Activated naive CD4-positive, alpha-beta T cell treated with anti-CD3 and anti-CD28 coated beads, Interleukin-2, amount 50 U/mL, for 24 hours (primary cell): ENCODE measurements around the gene ARHGEF37.

Experiments
- H3K27ac Mint-ChIP-seq: one replicate; pipeline ENCODE4 v1.8.0; 2021; ENCODE audit warnings: mild to moderate bottlenecking, mixed read lengths
- H3K27me3 Mint-ChIP-seq: one replicate; pipeline ENCODE4 v1.8.0; 2021; ENCODE audit warnings: mixed read lengths
- H3K36me3 Mint-ChIP-seq: one replicate; pipeline ENCODE4 v1.8.0; 2021; ENCODE audit warnings: mixed read lengths
- H3K4me1 Mint-ChIP-seq: one replicate; pipeline ENCODE4 v1.8.0; 2021; ENCODE audit warnings: mixed read lengths
- H3K4me3 Mint-ChIP-seq: one replicate; pipeline ENCODE4 v1.8.0; 2021; ENCODE audit warnings: mild to moderate bottlenecking, mixed read lengths
- H3K9me3 Mint-ChIP-seq: one replicate; pipeline ENCODE4 v1.8.0; 2021; ENCODE audit warnings: mixed read lengths

ARHGEF37 gene

DNA sequence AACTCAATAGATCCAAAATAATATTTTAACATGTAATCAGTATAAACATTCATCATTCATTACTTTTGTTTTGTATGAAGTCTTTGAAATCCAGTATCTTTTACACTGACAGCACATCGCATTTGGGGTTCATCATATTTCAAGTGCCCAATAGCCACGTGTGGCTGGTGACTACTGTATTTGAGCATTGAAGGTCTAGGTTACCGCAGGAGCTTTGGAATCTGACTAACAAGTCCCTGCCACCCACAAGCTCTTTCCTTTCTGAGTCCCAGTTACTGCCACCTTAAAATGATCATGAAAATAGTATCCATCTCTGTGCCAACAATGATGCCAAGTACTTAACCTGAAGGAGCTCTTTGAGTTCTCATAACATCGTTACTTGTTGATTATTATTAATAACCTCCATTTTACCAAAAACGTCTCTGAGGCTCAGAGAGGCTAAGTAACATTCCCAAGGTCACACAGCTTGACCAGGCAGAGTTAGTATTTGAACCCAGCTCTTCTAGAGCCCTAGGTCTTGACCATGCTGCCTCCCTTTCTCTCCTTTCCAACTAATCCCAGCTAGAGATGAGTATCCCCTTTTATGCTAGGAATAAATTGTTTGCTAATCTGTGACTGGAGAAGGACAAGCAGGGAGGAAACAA lies 24.2 kb downstream of the ARHGEF37 start:
- Mint-ChIP-seq H3K4me1 (peaks cover 8% of the 10 kb centered on the region), H3K27ac (no peak overlapping the region), H3K4me3 (no peak overlapping the region), H3K36me3 (no peaks in the 10 kb centered on the region), H3K9me3 (no peaks in the 10 kb centered on the region), H3K27me3 (no peaks in the 10 kb centered on the region)

DNA sequence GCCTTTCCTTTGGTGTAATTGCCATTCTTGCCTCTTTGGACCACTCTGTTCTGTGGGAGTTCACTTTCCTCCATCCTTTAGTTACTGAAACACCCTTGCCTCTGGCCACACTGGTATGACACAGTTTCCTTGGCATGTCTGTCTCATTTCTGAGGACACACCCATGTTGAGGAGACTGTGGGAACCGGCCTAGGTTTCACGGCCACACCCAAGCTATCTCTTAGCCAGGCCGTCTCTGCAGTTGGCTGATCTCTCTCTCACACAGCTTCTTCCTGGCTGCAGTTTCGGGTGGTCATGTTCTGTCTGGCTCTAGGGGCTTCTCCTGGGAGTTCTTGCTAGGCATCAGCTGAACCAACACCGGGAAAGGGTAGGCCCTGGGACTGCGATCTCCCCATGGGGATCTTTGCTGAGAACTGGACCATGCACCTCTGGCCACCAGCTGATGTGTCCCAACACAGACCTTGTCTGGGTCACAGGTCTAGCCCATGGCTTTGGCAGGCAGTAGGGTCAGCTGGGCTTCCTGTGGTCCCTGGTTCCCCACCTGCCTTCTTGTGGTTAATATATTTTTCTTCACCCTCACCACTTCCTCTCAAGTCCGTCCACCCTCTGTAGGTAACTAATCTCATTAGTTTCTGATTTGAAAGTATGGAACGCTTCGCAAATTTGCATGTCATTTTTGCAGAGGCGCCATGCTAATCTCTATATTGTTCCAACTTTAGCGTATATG lies 24.9 kb downstream of the ARHGEF37 start:
- H3K27me3 Mint-ChIP-seq = no peaks in the 10 kb centered on the region
- no peak overlapping the region for H3K4me3 Mint-ChIP-seq
- no peak overlapping the region for H3K27ac Mint-ChIP-seq
- H3K4me1 Mint-ChIP-seq = peaks cover 8% of the 10 kb centered on the region
- H3K9me3 Mint-ChIP-seq = no peaks in the 10 kb centered on the region
- no peaks in the 10 kb centered on the region for H3K36me3 Mint-ChIP-seq

DNA sequence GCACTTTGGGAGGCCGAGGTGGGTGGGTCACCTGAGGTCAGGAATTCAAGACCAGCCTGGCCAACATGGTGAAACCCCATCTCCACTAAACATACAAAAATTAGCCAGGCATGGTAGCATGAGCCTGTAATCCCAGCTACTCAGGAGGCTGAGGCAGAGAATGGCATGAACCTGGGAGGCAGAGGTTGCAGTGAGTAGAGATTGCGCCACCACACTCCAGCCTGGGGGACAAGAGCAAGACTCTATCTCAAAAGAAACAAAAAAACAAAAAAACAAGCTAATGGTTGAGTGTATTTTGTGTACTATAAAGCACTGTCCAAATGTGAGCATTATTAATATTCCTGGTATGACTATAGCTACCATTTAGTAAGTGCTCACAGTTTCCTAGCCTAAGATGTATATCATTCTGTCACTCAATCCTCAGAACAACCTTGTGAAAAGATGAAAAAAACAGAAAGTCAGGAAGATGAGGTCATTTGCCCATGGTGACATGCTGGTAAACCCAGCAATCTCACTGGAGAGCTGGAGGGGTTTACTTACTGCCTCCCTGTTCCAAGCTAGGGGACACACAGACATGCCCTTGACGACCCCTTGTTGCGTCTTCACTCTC lies 27.7 kb downstream of the ARHGEF37 start:
- H3K4me1 Mint-ChIP-seq = peaks cover 8% of the 10 kb centered on the region
- no peaks in the 10 kb centered on the region for H3K9me3 Mint-ChIP-seq
- no peak overlapping the region for H3K4me3 Mint-ChIP-seq
- H3K27ac Mint-ChIP-seq = no peak overlapping the region
- H3K27me3 Mint-ChIP-seq = no peaks in the 10 kb centered on the region
- H3K36me3 Mint-ChIP-seq = no peaks in the 10 kb centered on the region

DNA sequence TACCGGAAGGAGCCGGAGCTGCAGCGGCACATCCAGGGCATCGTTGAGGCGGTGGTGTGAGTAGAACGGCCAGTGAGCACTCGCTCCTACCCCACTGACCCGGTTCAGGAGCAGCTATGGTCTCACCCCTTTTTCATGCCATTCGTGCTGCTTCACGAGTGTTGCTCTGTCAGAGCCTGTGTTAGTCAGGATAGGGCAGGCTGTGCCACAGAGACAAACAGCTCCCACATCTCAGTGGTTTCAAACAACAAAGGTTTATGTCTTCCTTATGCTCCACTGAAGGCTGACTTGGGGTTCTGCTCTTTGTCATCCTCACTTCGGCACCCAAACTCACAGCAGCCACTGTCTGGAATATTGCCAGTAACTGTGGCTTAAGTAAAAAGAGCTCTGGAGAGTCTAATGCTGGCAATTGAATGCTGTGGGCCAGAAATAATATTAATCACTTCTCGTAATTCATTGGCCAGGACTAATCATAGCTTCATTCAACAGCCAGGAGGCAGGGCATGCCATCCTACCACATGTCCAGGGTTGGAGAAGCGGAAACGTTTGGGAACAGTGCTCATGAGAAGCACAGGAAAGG lies 28.4 kb downstream of the ARHGEF37 start:
- H3K27ac Mint-ChIP-seq = no peak overlapping the region
- no peaks in the 10 kb centered on the region for H3K9me3 Mint-ChIP-seq
- H3K4me3 Mint-ChIP-seq = no peak overlapping the region
- H3K27me3 Mint-ChIP-seq = no peaks in the 10 kb centered on the region
- H3K36me3 Mint-ChIP-seq = no peaks in the 10 kb centered on the region
- H3K4me1 Mint-ChIP-seq = peaks cover 8% of the 10 kb centered on the region

DNA sequence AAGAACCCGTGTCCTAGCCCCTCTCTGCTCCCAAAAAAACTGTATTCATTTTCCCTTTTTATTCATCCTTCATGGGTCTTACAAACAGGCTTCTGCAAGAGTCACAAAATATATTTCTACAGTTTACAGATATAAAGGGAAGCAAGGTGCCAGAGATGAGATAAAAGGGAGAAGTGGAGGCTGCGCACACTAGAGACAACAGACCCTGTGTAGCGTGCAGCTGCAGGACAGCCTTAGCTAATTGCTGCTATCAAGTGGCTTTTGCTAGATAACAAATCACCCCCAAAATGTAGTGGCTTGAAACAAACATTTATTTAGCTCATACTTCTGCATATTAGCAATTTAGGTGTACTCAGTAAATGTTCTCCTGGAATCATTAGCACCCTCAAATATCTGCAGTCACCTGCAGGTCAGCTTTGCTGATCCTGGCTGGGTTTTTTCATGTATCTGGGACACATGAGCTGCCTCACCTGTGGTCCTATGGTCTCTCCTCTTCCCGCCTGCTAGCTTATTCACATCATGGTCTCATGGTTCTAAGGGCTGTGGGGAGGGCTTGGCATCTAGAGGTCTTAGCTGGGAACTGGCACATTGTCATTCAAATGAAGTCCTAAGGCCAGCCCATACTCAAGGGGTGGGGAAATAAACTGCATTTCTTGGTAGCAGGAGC lies 29.4 kb downstream of the ARHGEF37 start:
- Mint-ChIP-seq H3K27ac (no peak overlapping the region), H3K27me3 (no peaks in the 10 kb centered on the region), H3K9me3 (no peaks in the 10 kb centered on the region), H3K36me3 (no peaks in the 10 kb centered on the region), H3K4me1 (peaks cover 8% of the 10 kb centered on the region), H3K4me3 (no peak overlapping the region)

DNA sequence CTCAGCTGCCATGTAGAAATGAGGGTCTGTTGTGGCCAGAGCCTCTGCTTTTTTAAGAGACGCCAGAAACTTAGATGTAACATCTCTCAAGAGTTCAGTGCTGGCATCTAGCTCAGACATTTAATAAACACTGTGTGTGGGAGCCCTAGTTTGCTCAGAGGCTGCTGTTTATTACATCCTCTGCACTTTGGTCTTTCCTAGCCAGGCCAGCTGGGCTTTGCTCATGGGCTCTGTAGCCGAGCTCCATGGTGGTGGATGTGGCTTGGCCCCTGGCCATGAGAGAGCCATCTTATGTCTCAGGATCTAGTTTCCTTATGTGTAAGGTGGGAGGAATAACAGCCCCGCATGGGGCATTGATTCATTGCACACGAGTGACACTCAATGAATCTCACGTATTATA lies 30.0 kb downstream of the ARHGEF37 start:
- no peaks in the 10 kb centered on the region for H3K9me3 Mint-ChIP-seq
- H3K4me1 Mint-ChIP-seq = peaks cover 3% of the 10 kb centered on the region
- H3K27me3 Mint-ChIP-seq = no peaks in the 10 kb centered on the region
- no peak overlapping the region for H3K27ac Mint-ChIP-seq
- H3K4me3 Mint-ChIP-seq = no peak overlapping the region
- H3K36me3 Mint-ChIP-seq = no peaks in the 10 kb centered on the region

DNA sequence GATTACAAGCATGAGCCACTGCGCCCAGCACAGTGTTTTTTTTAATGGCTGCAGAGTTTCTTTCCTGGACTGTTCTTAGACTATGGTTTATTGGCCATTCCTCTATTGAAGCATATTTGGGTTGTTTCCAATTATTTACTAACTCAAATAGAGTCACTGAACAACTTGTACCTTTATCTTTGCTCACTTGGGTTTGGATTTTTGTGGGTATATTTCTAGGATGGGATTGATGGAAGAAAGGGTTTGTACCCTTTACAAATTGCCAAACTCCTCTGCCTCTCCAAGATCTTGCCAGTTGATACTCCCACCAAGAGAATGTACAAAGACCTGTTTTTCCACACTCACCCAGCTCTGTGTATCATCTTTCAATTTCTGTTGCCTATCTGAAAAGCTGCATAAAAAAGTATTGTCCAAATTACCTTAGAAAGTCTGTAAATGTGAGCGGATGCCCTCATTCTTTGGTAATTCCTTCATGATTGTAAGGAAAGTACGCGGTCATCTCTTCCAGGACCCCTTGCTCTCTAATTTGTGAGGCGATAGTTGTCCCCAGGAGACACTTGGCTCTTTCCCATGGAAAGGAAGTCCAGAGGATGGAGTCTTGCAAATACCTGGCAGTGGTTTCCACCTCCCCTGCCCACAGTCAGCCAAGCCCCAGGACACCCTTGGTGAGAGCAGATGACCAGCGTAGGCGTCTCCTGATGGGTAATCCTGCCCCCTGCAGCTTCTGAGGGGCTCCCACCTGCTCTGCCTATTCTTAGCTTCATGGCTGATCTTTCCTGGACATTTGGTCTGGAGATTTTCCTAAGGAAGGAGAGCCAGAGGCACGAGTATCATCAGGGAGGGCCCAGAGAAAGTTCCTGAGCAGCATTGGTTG lies 33.0 kb downstream of the ARHGEF37 start:
- Mint-ChIP-seq H3K27me3 (no peaks in the 10 kb centered on the region), H3K9me3 (no peaks in the 10 kb centered on the region), H3K4me1 (no peaks in the 10 kb centered on the region), H3K4me3 (no peak overlapping the region), H3K36me3 (no peaks in the 10 kb centered on the region), H3K27ac (no peak overlapping the region)

DNA sequence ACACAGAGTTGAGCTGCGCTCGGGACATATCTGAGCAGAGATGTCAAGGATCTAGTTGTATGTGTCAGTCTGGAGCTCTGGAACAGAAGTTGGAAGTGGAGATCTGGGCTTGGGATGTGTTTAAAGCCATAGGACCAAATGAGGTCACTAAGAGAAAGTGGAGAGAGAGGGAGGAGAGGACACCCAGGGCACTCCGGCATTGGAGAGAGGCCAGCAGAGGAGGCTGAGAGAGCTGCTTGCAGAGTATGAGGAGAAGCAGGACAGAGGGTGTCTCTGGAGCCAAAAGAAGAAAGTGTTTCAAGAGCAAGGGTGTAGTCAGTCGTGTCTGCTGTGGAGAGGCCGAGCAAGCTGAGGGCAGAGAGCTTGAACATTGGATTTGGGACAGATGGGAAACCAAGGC lies 34.7 kb downstream of the ARHGEF37 start:
- Mint-ChIP-seq H3K27me3 (no peaks in the 10 kb centered on the region), H3K9me3 (no peaks in the 10 kb centered on the region), H3K4me1 (no peaks in the 10 kb centered on the region), H3K36me3 (no peaks in the 10 kb centered on the region), H3K4me3 (no peak overlapping the region), H3K27ac (peak overlapping the region; percentile 53)

DNA sequence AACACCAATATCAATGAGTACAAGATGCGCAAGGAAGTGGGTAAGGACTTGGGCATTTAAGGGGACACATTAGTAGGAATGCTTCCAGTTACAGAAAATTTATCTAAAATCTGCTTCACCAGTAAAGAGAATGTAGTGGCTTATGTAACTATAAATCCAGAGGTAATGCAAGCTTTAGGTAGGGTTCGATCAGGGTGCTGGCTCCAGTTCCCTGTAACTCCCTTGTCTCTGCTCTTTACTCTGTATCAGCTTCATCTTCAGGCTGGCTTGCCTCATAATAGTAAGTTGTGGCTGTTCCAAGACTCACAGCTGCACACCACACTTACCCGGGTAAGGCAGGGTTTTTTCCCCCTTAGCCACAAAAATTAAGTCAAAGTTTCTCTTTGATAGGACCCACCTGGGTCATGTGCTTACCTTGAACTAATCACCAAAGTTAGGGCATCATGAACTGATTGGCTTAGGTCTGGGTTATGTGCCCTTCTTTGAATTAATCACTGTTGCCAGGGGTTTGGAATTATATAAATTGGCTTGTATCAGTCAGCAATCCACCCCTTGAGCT lies 35.5 kb downstream of the ARHGEF37 start:
- Mint-ChIP-seq H3K27ac (no peak overlapping the region), H3K27me3 (no peaks in the 10 kb centered on the region), H3K4me3 (no peak overlapping the region), H3K9me3 (no peaks in the 10 kb centered on the region), H3K36me3 (no peaks in the 10 kb centered on the region), H3K4me1 (no peaks in the 10 kb centered on the region)

DNA sequence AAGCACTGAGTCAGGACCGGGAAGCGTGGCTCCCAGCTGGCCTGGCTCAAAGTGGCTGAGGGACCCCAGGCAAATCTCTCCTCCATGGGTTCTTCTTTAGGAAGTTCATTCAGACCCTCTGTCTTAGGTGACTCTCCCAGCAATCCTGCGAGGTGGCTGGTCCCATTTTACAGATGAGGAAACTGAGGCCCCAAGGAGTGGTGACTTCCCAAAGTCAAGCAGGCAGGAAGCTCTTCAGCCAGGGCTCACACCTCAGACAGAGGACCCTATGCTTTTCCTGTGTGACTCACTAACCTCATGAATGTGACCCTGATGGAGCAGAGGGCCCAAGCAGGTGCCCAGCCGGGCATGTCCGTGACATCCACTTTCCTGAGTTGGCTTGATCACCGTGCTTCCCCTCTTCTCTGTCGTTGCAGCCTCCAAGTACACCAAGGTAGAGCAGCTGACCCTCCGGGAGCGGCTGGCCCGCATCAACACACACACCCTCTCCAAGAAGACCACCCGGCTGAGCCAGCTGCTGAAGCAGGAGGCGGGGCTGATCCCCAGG lies 36.5 kb downstream of the ARHGEF37 start:
- H3K27me3 Mint-ChIP-seq = no peaks in the 10 kb centered on the region
- H3K4me1 Mint-ChIP-seq = no peaks in the 10 kb centered on the region
- H3K27ac Mint-ChIP-seq = no peak overlapping the region
- H3K36me3 Mint-ChIP-seq = no peaks in the 10 kb centered on the region
- no peak overlapping the region for H3K4me3 Mint-ChIP-seq
- no peaks in the 10 kb centered on the region for H3K9me3 Mint-ChIP-seq

DNA sequence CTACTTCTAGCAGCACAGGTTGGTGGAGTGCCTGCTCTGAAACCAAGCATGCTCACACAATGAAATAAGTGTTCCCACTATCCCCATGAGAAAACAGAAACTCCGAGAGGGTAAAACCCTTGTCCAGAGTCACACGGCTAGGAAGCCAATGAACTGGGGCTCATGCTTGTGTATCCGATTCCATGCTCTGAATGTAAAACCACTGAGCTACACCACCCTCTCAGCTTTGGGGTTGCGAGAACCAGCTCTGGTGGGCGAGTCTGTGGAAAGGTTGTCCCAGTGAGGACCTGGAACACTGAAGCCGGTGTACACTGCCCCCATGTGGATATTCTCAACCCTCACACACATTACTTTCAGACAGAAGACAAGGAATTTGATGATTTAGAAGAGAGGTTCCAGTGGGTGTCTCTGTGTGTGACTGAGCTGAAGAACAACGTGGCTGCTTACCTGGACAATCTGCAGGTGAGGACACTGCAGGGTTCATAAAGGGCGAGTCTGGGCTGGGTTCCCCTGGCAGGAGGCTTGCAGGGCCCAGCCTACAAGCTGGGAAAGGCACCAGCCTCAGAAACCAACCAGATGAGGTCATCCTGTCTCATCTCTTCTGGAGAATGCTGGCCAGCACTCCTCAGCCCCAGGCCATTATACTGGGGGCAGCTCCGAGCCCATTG lies 37.4 kb downstream of the ARHGEF37 start:
- no peaks in the 10 kb centered on the region for H3K36me3 Mint-ChIP-seq
- no peaks in the 10 kb centered on the region for H3K9me3 Mint-ChIP-seq
- no peaks in the 10 kb centered on the region for H3K27me3 Mint-ChIP-seq
- no peak overlapping the region for H3K27ac Mint-ChIP-seq
- H3K4me1 Mint-ChIP-seq = no peaks in the 10 kb centered on the region
- no peak overlapping the region for H3K4me3 Mint-ChIP-seq

DNA sequence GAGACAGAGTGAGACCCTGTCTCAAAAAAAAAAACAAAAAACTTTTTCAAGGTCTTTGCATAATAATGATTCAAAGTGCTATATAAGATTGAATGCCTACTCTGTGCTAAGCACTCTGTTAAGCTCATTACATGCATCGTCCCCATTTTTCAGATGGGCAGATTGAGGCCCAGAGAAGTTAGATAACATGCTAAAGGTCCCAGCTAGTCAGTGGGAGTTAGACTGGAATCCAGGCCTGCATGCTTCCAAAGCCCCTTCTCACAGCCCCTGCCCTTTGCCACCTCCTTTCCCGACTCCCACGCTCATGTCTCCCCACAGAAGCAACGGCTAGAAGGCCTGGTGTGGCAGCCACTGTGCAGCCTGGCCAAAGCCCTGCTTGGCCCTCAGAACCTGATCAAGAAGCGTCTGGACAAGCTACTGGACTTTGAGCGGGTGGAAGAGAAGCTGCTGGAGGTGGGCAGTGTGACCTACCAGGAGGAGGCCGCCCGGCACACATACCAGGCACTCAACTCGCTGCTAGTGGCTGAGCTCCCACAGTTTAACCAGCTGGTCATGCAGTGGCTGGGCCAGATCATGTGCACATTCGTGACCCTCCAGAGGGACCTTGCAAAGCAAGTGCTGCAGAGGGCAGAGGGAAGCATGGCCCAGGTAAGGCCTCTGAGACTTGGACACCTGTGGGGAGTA lies 40.3 kb downstream of the ARHGEF37 start:
- H3K36me3 Mint-ChIP-seq = no peaks in the 10 kb centered on the region
- no peaks in the 10 kb centered on the region for H3K27me3 Mint-ChIP-seq

DNA sequence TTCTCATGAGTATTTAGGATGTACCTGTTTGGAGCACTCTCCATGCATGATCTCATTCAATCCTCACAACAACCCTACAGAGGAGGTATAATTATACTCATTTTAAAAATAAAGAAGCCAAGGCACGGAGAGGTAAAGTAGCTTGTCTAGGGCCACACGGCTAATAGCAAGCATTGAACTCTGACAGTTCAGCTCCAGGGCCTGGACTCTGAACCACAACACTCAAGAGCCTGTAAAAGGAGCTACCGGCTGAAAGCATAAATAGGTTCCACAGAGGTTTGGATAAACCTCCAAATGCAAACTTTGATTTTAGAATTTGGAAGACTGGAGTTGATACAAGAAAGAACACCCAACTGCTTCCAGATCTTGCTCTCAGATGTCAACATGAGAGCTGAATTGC lies 41.2 kb downstream of the ARHGEF37 start:
- Mint-ChIP-seq H3K4me1 (no peaks in the 10 kb centered on the region), H3K36me3 (no peaks in the 10 kb centered on the region), H3K9me3 (no peaks in the 10 kb centered on the region), H3K27ac (no peak overlapping the region), H3K27me3 (no peaks in the 10 kb centered on the region), H3K4me3 (no peak overlapping the region)

More for the DNA sequence above, 40.3 kb downstream of the ARHGEF37 start:
- no peaks in the 10 kb centered on the region for H3K9me3 Mint-ChIP-seq
- H3K4me3 Mint-ChIP-seq = no peak overlapping the region
- H3K4me1 Mint-ChIP-seq = no peaks in the 10 kb centered on the region
- H3K27ac Mint-ChIP-seq = no peak overlapping the region

DNA sequence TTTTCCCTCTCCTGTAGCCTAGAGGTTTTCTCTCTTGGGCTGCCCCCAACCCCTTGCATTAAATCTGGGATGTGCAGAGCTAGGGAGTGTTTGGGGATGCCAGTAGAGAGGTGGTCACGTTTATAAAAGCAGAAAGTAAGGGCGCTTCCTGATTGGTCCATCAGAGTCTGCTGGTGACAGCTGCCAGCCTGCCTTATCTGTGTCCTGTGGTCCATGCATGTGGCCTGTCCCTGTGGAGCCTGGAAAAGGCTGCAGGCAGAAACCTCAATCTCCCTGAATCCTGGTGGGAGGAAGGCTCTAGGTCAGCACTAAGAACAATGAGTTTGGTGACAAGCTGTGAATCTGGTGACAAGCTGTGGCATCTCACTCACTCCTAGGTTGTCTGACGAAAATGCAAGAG lies 42.2 kb downstream of the ARHGEF37 start:
- Mint-ChIP-seq H3K4me3 (no peak overlapping the region), H3K27ac (no peak overlapping the region), H3K4me1 (no peaks in the 10 kb centered on the region), H3K36me3 (no peaks in the 10 kb centered on the region), H3K9me3 (no peaks in the 10 kb centered on the region), H3K27me3 (no peaks in the 10 kb centered on the region)
